HEK293 (cell line): Measurements from ENCODE around the gene SYNM.

Experiments used
- CTCF ChIP-seq: fragments of 450-650 bp; formaldehyde crosslinking; IDR thresholded peaks from 2 replicates; pipeline ENCODE4 v1.5.1; 2016; ENCODE audit warnings: missing biosample characterization, missing genetic modification characterization
- PBX3 ChIP-seq: sonication (generic); formaldehyde crosslinking; IDR thresholded peaks from 2 replicates; pipeline ENCODE4 v1.8.1; 2022; ENCODE audit warnings: mild to moderate bottlenecking, moderate library complexity, missing genetic modification reagents
- SETDB1 ChIP-seq: IDR thresholded peaks from one replicate; pipeline ENCODE4 v1.6.1; 2017; ENCODE audit warnings: mild to moderate bottlenecking, low read length, moderate library complexity, mixed read lengths; ENCODE audit not compliant: insufficient read length
- YY1 ChIP-seq: fragments of 450-650 bp; formaldehyde crosslinking; IDR thresholded peaks from 2 replicates; pipeline ENCODE4 v1.5.1; 2018; ENCODE audit warnings: missing biosample characterization, missing genetic modification characterization
- ZBTB44 ChIP-seq: fragments of 450-650 bp; IDR thresholded peaks from 2 replicates; pipeline ENCODE4 v1.5.1; 2018; ENCODE audit warnings: missing biosample characterization, mild to moderate bottlenecking, missing genetic modification characterization
- ZBTB7A ChIP-seq: fragments of 450-650 bp; formaldehyde crosslinking; IDR thresholded peaks from 2 replicates; pipeline ENCODE4 v1.5.1; 2016; ENCODE audit warnings: low read depth, missing biosample characterization, missing genetic modification characterization
- ZNF266 ChIP-seq: fragments of 450-650 bp; formaldehyde crosslinking; IDR thresholded peaks from 2 replicates; pipeline ENCODE4 v1.5.1; 2016; ENCODE audit warnings: missing biosample characterization, missing genetic modification characterization, low read depth
- ZNF274 ChIP-seq, 2 experiments: fragments of 200-500 bp in 1 of 2; fragments of 450-650 bp in 1 of 2; sonication (Bioruptor generic) in 1 of 2; formaldehyde crosslinking in 1 of 2; IDR thresholded peaks; 2 replicates each; pipeline versions ENCODE4 v1.5.1 to v1.6.1; 2014 to 2016; ENCODE audit warnings: borderline replicate concordance in 1 of 2, inconsistent platforms in 1 of 2, low read length in 1 of 2, missing biosample characterization in 1 of 2, missing genetic modification characterization in 1 of 2
- ZNF776 ChIP-seq: fragments of 450-650 bp; formaldehyde crosslinking; IDR thresholded peaks from 2 replicates; pipeline ENCODE4 v1.5.0; 2017; ENCODE audit warnings: missing biosample characterization, missing genetic modification characterization, borderline replicate concordance

- TF ChIP-seq SETDB1, result no peak
- no peak for TF ChIP-seq ZNF776 (tag by site-specific recombination)
- no peak for TF ChIP-seq CTCF (tag by site-specific recombination)
- no peak for TF ChIP-seq ZBTB7A
- TF ChIP-seq ZNF274 (IDR thresholded peaks at IDR 0.05; ENCODE audit: low read length), result no peak
- TF ChIP-seq ZNF274 (tag by site-specific recombination; IDR thresholded peaks at IDR 0.05; ENCODE audit: borderline replicate concordance), result no peak
- no peak for TF ChIP-seq YY1 (tag by site-specific recombination)
- TF ChIP-seq ZNF266, result no peak
- TF ChIP-seq PBX3 (CRISPR knock-in tag), result no peak
- no peak for TF ChIP-seq ZBTB44
These were observed 34.7 kb upstream of the SYNM start for GRCh38 chr15:99070208-99070607.
